ENCODE results near the gene EXD3.

Gene EXD3

GRCh38 chr9:137446851-137447471, 24.0 kb upstream of the EXD3 start:
- DNase-seq = no peak

GRCh38 chr9:137445930-137446431, 23.0 kb upstream of the EXD3 start:
- no peak for DNase-seq

GRCh38 chr9:137445275-137445807, 22.4 kb upstream of the EXD3 start:
- DNase-seq = peak; percentile 86

GRCh38 chr9:137444106-137444790, 21.3 kb upstream of the EXD3 start:
- DNase-seq = no peak

GRCh38 chr9:137441935-137442321, 19.0 kb upstream of the EXD3 start:
- no peak for DNase-seq

- no peak for DNase-seq
Measured at GRCh38 chr9:137441289-137441934, 18.4 kb upstream of the EXD3 start, which contains the start of gene ENTPD8. Gene ENTPD8 (minus strand): TSS chr9:137441357. CDS start chr9:137438285, 3,072 bp downstream.

GRCh38 chr9:137439158-137439714, 16.3 kb upstream of the EXD3 start:
- no peak for DNase-seq

GRCh38 chr9:137438591-137439157, 15.7 kb upstream of the EXD3 start:
- DNase-seq = no peak

- no peak for DNase-seq
Measured at GRCh38 chr9:137437691-137438590, 15.0 kb upstream of the EXD3 start.

- DNase-seq = no peak
Measured at GRCh38 chr9:137436761-137437600, 14.0 kb upstream of the EXD3 start.

GRCh38 chr9:137435980-137436760, 13.2 kb upstream of the EXD3 start:
- DNase-seq = no peak

GRCh38 chr9:137435381-137435891, 12.5 kb upstream of the EXD3 start:
- DNase-seq = no peak

- DNase-seq = no peak
Measured at GRCh38 chr9:137434498-137435380, 11.8 kb upstream of the EXD3 start.

GRCh38 chr9:137433916-137434431, 11.0 kb upstream of the EXD3 start:
- no peak for DNase-seq

GRCh38 chr9:137433349-137433915, 10.5 kb upstream of the EXD3 start:
- no peak for DNase-seq

- DNase-seq = no peak
Measured at GRCh38 chr9:137432687-137433348, 9.9 kb upstream of the EXD3 start.

- DNase-seq = no peak
Measured at GRCh38 chr9:137431416-137431931, 8.5 kb upstream of the EXD3 start.

Measured in CD4-positive, alpha-beta T cell treated with Interleukin-4 for 4 hours (primary cell).